Kidney (tissue), 14 donors: ENCODE measurements around the gene SPATS2L. TPM values are rescaled to one million over a fixed set of nuclear protein-coding genes. Genes with fewer than 3 reads are reported as not detected.
A peak's percentile ranks its signal among the peaks of the same experiment; 100 is the strongest.

ENCODE experiments used
- DNase-seq, 5 donors: peaks; one replicate each; pipeline ENCODE4 v3.0.0-alpha.2; 2013 to 2020
- FAIRE-seq: peaks from 2 replicates; lab custom pipeline; 2012; peaks lifted over from hg19 to GRCh38; lab: Jason Lieb, UNC
- H3K27ac ChIP-seq, 2 donors: one replicate each; pipeline ENCODE4 v1.7.0; 2013; ENCODE audit warnings: low read depth in 2 of 2, low read length in 2 of 2, inconsistent platforms in 1 of 2
- H3K27me3 ChIP-seq: one replicate; pipeline ENCODE4 v1.7.1; 2013; ENCODE audit warnings: low read length, inconsistent platforms; ENCODE audit not compliant: control insufficient read depth, insufficient read depth
- H3K36me3 ChIP-seq, 3 donors: one replicate each; pipeline versions ENCODE4 v1.7.0 to v1.7.1; 2013; ENCODE audit warnings: low read length in 3 of 3, control low read depth in 1 of 3, inconsistent platforms in 1 of 3; ENCODE audit not compliant: insufficient read depth in 3 of 3, control insufficient read depth in 2 of 3
- H3K4me1 ChIP-seq, 3 donors: one replicate each; pipeline versions ENCODE4 v1.7.0 to v1.7.1; 2013; ENCODE audit warnings: low read length in 3 of 3, inconsistent platforms in 1 of 3, low read depth in 1 of 3; ENCODE audit not compliant: control insufficient read depth in 2 of 3, insufficient read depth in 2 of 3
- H3K4me3 ChIP-seq, 3 donors: one replicate each; pipeline versions ENCODE4 v1.7.0 to v1.8.1; 2013; ENCODE audit warnings: low read length in 3 of 3, control low read depth in 1 of 3, inconsistent platforms in 1 of 3
- H3K9ac ChIP-seq, 3 donors: one replicate each; pipeline versions ENCODE4 v1.7.0 to v1.7.1; 2013; ENCODE audit warnings: low read length in 3 of 3, control low read depth in 1 of 3, inconsistent platforms in 1 of 3
- H3K9me3 ChIP-seq, 3 donors: one replicate each; pipeline versions ENCODE4 v1.7.0 to v1.7.1; 2013; ENCODE audit warnings: low read length in 3 of 3, control low read depth in 1 of 3, inconsistent platforms in 1 of 3; ENCODE audit not compliant: control insufficient read depth in 2 of 3, insufficient read depth in 1 of 3
- CTCF ChIP-seq: IDR thresholded peaks from 3 replicates; pipeline ENCODE4 v1.5.1; 2012; ENCODE audit warnings: mild to moderate bottlenecking, moderate library complexity, borderline replicate concordance; ENCODE audit not compliant: insufficient read depth; ENCODE audit errors: extremely low read depth
- intact Hi-C: fragments of 100-400 bp; cut with DNase I; formaldehyde crosslinking; loops from one replicate; pipeline ENCODE4 v1.11.1; 2022
- polyA plus RNA-seq: library from polyadenylated mRNA; stranded (reverse); fragments of 350-450 nt; fragmentation: Illumina TruSeq; extraction: RNeasy Lipid Tissue Mini Kit (QIAGEN cat#74804); gene quantifications from one replicate; pipeline ENCODE4 v1.2.3, GENCODE V29; 2014; ENCODE audit warnings: low read depth, low replicate concordance; ENCODE audit not compliant: insufficient read depth
- total RNA-seq: library from RNA; stranded (reverse); fragmentation: NEBNext Ultra II Directional; extraction: Animal tissue kit (Norgen Biotek cat#: 25700); gene quantifications from one replicate; pipeline ENCODE4 v1.2.1, GENCODE V29; 2021
- donor health status: control.
- donor health status: control.
- donor health status: control.
- donor health status: control.
- donor health status: control.
- donor health status: DM: yes; HTN: yes; CAD: no.
- donor health status: Normal renal cell carcinoma (clear cell type).

SPATS2L gene
- total and polyA plus RNA-seq, 2 donors from 2014 or later = 86.1 to 166 TPM

- H3K9me3 ChIP-seq = no peaks in the 10 kb centered on the region
- no peak overlapping the region for H3K4me3 ChIP-seq
- no peak overlapping the region for H3K27ac ChIP-seq
- peaks cover 0 to 4% (median 0%) of the 10 kb centered on the region in 3 donors for H3K36me3 ChIP-seq
- H3K27me3 ChIP-seq = no peaks in the 10 kb centered on the region
- DNase-seq (no peak), FAIRE-seq (no peak)
- H3K9ac ChIP-seq = no peak overlapping the region
- peaks cover 0 to 6% (median 5%) of the 10 kb centered on the region in 3 donors for H3K4me1 ChIP-seq
- intact Hi-C loops = no loop called here
- no peak for TF ChIP-seq CTCF
Measured at GRCh38 chr2:200453142-200453852, 146.8 kb downstream of the SPATS2L start.

- no peak for DNase-seq
- intact Hi-C loops = no loop called here
Measured at GRCh38 chr2:200453853-200454534, 147.5 kb downstream of the SPATS2L start.

GRCh38 chr2:200454927-200455801, 148.7 kb downstream of the SPATS2L start:
- H3K27me3 ChIP-seq = no peaks in the 10 kb centered on the region
- peaks cover 0 to 4% (median 0%) of the 10 kb centered on the region in 3 donors for H3K36me3 ChIP-seq
- DNase-seq = peak in 1 of 5 donors; percentile 16
- FAIRE-seq = no peak
- intact Hi-C loops = no loop called here
- peaks cover 0 to 6% (median 5%) of the 10 kb centered on the region in 3 donors for H3K4me1 ChIP-seq
- H3K4me3 ChIP-seq = no peak overlapping the region
- no peak overlapping the region for H3K27ac ChIP-seq
- TF ChIP-seq CTCF = no peak
- H3K9me3 ChIP-seq = no peaks in the 10 kb centered on the region
- H3K9ac ChIP-seq = no peak overlapping the region

More at GRCh38 chr2:200453853-200454534, 147.5 kb downstream of the SPATS2L start:
- peaks cover 0 to 4% (median 0%) of the 10 kb centered on the region in 3 donors for H3K36me3 ChIP-seq
- no peak for FAIRE-seq
- no peaks in the 10 kb centered on the region for H3K27me3 ChIP-seq
- H3K4me3 ChIP-seq = no peak overlapping the region
- H3K27ac ChIP-seq = no peak overlapping the region
- no peak for TF ChIP-seq CTCF
- peaks cover 0 to 6% (median 5%) of the 10 kb centered on the region in 3 donors for H3K4me1 ChIP-seq
- H3K9me3 ChIP-seq = no peaks in the 10 kb centered on the region
- no peak overlapping the region for H3K9ac ChIP-seq
